Naive thymus-derived CD4-positive, alpha-beta T cell (primary cell): ENCODE results near the gene NFATC2. TPM values are rescaled to one million over a fixed set of nuclear protein-coding genes. Genes with fewer than 3 reads are reported as not detected.

Source experiments
- ATAC-seq: fragments of 150-1000 bp; cut with Tn5 transposase; 2 replicates; pipeline ENCODE4 v1.10.0; 2021; ENCODE audit warnings: mild to moderate bottlenecking, moderate library complexity
- CTCF ChIA-PET: fragments of 350-600 bp; sonication (Branson Sonifier 250); formaldehyde crosslinking; loops from one replicate; lab custom pipeline; 2021; ENCODE audit warnings: antibody characterized with exemption; lab: Charles Lee
- POLR2A ChIA-PET: fragments of 350-600 bp; sonication (Branson Sonifier 250); formaldehyde crosslinking; loops from one replicate; lab custom pipeline; 2021; ENCODE audit warnings: antibody characterized with exemption, inconsistent platforms; lab: Charles Lee
- DNase-seq, 9 donors: peaks; one replicate each; pipeline versions ENCODE4 v3.0.0 to v3.0.0-alpha.2; 2020 to 2022; ENCODE audit warnings: mixed read lengths in 1 of 9
- H3K27ac ChIP-seq: one replicate; pipeline ENCODE4 v1.7.0; 2013; ENCODE audit warnings: mild to moderate bottlenecking, low read depth, low read length, moderate library complexity
- H3K27me3 ChIP-seq, 2 donors: one replicate each; pipeline ENCODE4 v1.7.0; 2013; ENCODE audit warnings: low read length in 2 of 2, mild to moderate bottlenecking in 2 of 2, moderate library complexity in 2 of 2; ENCODE audit not compliant: control insufficient read depth in 2 of 2, insufficient read depth in 2 of 2
- H3K36me3 ChIP-seq, 3 experiments: 1 replicate in 2 of 3; 2 replicates in 1 of 3; pipeline ENCODE4 v1.7.0; 2013; ENCODE audit warnings: low read length in 3 of 3, mild to moderate bottlenecking in 3 of 3, moderate library complexity in 1 of 3; ENCODE audit not compliant: insufficient read depth in 3 of 3, control insufficient read depth in 2 of 3
- H3K4me1 ChIP-seq, 2 donors: one replicate each; pipeline ENCODE4 v1.7.0; 2013; ENCODE audit warnings: low read length in 2 of 2, mild to moderate bottlenecking in 2 of 2, moderate library complexity in 1 of 2; ENCODE audit not compliant: control insufficient read depth in 2 of 2, insufficient read depth in 2 of 2
- H3K4me3 ChIP-seq: 2 replicates; pipeline ENCODE4 v1.7.0; 2013; ENCODE audit warnings: mild to moderate bottlenecking, low read length
- H3K9me3 ChIP-seq, 3 experiments: 1 replicate in 2 of 3; 2 replicates in 1 of 3; pipeline ENCODE4 v1.7.0; 2013; ENCODE audit warnings: low read length in 3 of 3; ENCODE audit not compliant: control insufficient read depth in 2 of 3
- H3K27ac Mint-ChIP-seq, 9 donors: one replicate each; pipeline ENCODE4 v1.8.0; 2020 to 2022; ENCODE audit warnings: mixed read lengths in 9 of 9, mild to moderate bottlenecking in 8 of 9, moderate library complexity in 5 of 9, inconsistent platforms in 2 of 9
- H3K27me3 Mint-ChIP-seq, 5 donors: one replicate each; pipeline ENCODE4 v1.8.0; 2021 to 2022; ENCODE audit warnings: mixed read lengths in 5 of 5, mild to moderate bottlenecking in 1 of 5
- H3K36me3 Mint-ChIP-seq, 5 donors: one replicate each; pipeline ENCODE4 v1.8.0; 2020 to 2022; ENCODE audit warnings: mixed read lengths in 5 of 5, mild to moderate bottlenecking in 3 of 5, inconsistent platforms in 1 of 5
- H3K4me1 Mint-ChIP-seq, 7 donors: one replicate each; pipeline ENCODE4 v1.8.0; 2020 to 2022; ENCODE audit warnings: mixed read lengths in 7 of 7, mild to moderate bottlenecking in 3 of 7, inconsistent platforms in 1 of 7
- H3K4me3 Mint-ChIP-seq, 10 donors: one replicate each; pipeline ENCODE4 v1.8.0; 2020 to 2022; ENCODE audit warnings: mild to moderate bottlenecking in 10 of 10, mixed read lengths in 10 of 10, moderate library complexity in 6 of 10, inconsistent platforms in 2 of 10
- H3K9me3 Mint-ChIP-seq, 11 donors: one replicate each; pipeline ENCODE4 v1.8.0; 2020 to 2022; ENCODE audit warnings: mixed read lengths in 11 of 11, mild to moderate bottlenecking in 4 of 11, inconsistent platforms in 1 of 11, moderate library complexity in 1 of 11
- intact Hi-C, 2 donors: fragments of 100-400 bp; cut with micrococcal nuclease; formaldehyde crosslinking; loops; one replicate each; pipeline ENCODE4 v1.15.1; 2023
- polyA plus RNA-seq, 2 donors: library from polyadenylated mRNA; unstranded; fragments of 300-500 nt; fragmentation: Illumina TruSeq; gene quantifications; one replicate each; pipeline ENCODE4 v1.2.3, GENCODE V29; 2021
- total RNA-seq, 6 experiments: library from RNA in 5 of 6; stranded (reverse) in 5 of 6; gene quantifications; 1 replicate in 5 of 6; 2 replicates in 1 of 6; pipeline ENCODE4 v1.2.3 and lab custom pipeline; 2021 to 2026

NFATC2 gene
- total and polyA plus RNA-seq, 7 experiments from 2014 or later: 16.6 to 66.8 (median 42.6) TPM

DNA sequence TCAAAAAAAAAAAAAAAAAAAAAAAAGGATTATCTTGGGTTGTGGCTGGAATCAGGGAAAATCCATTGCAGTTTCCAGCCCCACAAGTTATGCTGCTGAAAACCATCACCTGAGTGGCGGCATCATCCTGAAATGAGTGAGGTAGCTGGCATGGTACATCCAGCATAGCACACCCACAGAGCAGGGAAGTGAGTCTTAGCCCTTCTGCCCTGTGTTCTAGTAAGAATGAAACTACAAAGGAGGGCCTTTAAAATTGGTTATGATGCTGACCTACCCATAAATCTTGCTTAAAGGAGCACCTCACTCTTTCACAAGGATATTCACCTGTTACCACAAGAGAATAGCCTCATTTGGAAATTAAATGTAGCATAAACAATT, 119.2 kb downstream of the NFATC2 start:
- H3K9me3 ChIP-seq: no peaks in the 10 kb centered on the region
- H3K4me1 ChIP-seq: peaks cover 0 to 75% of the 10 kb centered on the region in 2 donors
- H3K4me3 ChIP-seq: no peak overlapping the region
- intact Hi-C loops: loop anchor here in 1 of 2 donors (5.0 kb wide), 1 partner anchor 36 kb away; no protein-coding TSS in a partner anchor
- H3K27me3 ChIP-seq: no peaks in the 10 kb centered on the region
- ChIA-PET POLR2A (no interaction called here), CTCF (interaction anchor here (0.7 kb wide), 1 partner anchor 21 kb away, joined by 5 read pairs; no protein-coding TSS in a partner anchor)
- peaks cover 0 to 1% (median 0%) of the 10 kb centered on the region in 11 donors for H3K9me3 Mint-ChIP-seq
- no peak overlapping the region for H3K4me3 Mint-ChIP-seq
- peaks cover 10 to 65% (median 27%) of the 10 kb centered on the region in 7 donors for H3K4me1 Mint-ChIP-seq
- H3K36me3 Mint-ChIP-seq: peaks cover 0 to 41% (median 26%) of the 10 kb centered on the region in 5 donors
- no peaks in the 10 kb centered on the region for H3K27me3 Mint-ChIP-seq
- H3K36me3 ChIP-seq: peaks cover 0 to 64% (median 4%) of the 10 kb centered on the region in 3 experiments
- DNase-seq: no peak
- no peak for ATAC-seq
- H3K27ac ChIP-seq: no peak overlapping the region
- peak overlapping the region in 2 of 9 donors; percentile 28 to 43 for H3K27ac Mint-ChIP-seq

DNA sequence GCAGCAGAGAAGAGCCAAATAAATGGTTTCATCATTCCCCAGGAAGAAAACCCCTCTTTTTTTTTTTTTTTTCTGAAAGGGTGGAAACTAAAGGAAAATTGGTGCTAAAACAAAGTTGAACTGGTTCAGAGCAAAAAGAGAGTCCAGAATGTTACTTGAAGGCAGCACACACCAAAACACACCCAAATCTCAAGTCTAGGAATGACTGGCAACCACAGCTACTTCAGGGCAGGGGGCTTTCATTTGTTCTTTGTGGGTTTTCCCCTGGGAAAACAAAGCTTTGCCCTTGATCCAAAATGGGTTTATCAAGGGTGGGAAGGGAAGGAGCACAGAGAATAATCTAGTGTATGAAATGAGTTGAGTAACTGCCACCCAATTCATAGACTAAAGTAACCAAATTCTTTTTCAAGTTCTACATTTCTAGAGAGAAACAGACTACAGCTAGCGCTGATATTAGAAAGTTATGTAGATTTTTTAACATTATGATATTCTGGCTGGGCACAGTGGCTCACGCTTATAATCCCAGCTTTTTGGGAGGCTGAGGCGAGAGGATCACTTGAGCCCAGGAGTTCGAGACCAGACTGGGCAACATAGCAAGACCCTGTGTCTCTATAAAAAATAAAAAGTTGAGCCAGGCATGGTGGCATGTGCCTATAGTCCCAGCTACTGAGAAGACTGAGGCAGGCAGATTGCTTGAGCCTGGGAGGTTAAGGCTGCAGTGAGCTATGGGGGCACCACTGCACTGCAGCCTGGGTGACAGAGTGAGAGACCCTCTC, 119.8 kb downstream of the NFATC2 start:
- Histone ChIP-seq H3K27ac (no peak overlapping the region), H3K27me3 (no peaks in the 10 kb centered on the region), H3K4me1 (peaks cover 0 to 75% of the 10 kb centered on the region in 2 donors), H3K36me3 (peaks cover 0 to 64% (median 4%) of the 10 kb centered on the region in 3 experiments), H3K9me3 (no peaks in the 10 kb centered on the region), H3K4me3 (no peak overlapping the region)
- H3K36me3 Mint-ChIP-seq: peaks cover 0 to 41% (median 20%) of the 10 kb centered on the region in 5 donors
- CTCF ChIA-PET: no interaction called here
- POLR2A ChIA-PET: no interaction called here
- no peak for ATAC-seq
- H3K4me1 Mint-ChIP-seq: peaks cover 10 to 65% (median 23%) of the 10 kb centered on the region in 7 donors
- H3K4me3 Mint-ChIP-seq: no peak overlapping the region
- H3K9me3 Mint-ChIP-seq: peaks cover 0 to 1% (median 0%) of the 10 kb centered on the region in 11 donors
- DNase-seq: no peak
- intact Hi-C loops: loop anchor here in 1 of 2 donors (5.0 kb wide), 1 partner anchor 35 kb away; no protein-coding TSS in a partner anchor
- peak overlapping the region in 4 of 9 donors; percentile 9 to 38 (median 32) for H3K27ac Mint-ChIP-seq
- H3K27me3 Mint-ChIP-seq: no peaks in the 10 kb centered on the region

DNA sequence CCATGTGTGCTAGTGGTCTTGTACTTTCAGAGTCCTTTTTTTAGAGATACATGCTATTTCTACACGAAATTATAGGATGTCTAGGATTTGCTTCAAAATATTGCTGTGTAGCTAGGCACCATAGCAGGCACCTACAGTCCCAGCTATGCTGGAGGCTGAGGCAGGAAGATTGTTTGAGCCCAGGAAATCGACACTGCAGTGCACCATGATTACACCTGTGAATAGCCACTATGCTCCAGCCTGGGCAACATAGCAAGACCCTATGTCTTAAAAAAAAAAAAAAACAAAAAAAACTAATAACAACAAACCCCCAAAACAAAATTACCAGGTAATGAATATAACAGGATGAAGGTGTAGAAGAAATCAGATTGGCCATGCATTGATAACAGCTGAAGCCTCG, 121.7 kb downstream of the NFATC2 start:
- no peaks in the 10 kb centered on the region for H3K27me3 ChIP-seq
- peak overlapping the region in 2 of 9 donors; percentile 38 to 56 for H3K27ac Mint-ChIP-seq
- H3K27ac ChIP-seq: no peak overlapping the region
- POLR2A ChIA-PET: no interaction called here
- no peaks in the 10 kb centered on the region for H3K9me3 ChIP-seq
- CTCF ChIA-PET: no interaction called here
- peaks cover 0 to 75% of the 10 kb centered on the region in 2 donors for H3K4me1 ChIP-seq
- H3K27me3 Mint-ChIP-seq: no peaks in the 10 kb centered on the region
- H3K36me3 ChIP-seq: peaks cover 0 to 61% (median 4%) of the 10 kb centered on the region in 3 experiments
- peaks cover 10 to 66% (median 27%) of the 10 kb centered on the region in 7 donors for H3K4me1 Mint-ChIP-seq
- peaks cover 4 to 42% (median 24%) of the 10 kb centered on the region in 5 donors for H3K36me3 Mint-ChIP-seq
- no peak for DNase-seq
- H3K4me3 ChIP-seq: no peak overlapping the region
- intact Hi-C loops: loop anchor here in 1 of 2 donors (5.0 kb wide), 1 partner anchor 34 kb away; no protein-coding TSS in a partner anchor
- H3K9me3 Mint-ChIP-seq: no peaks in the 10 kb centered on the region
- no peak for ATAC-seq
- H3K4me3 Mint-ChIP-seq: no peak overlapping the region

DNA sequence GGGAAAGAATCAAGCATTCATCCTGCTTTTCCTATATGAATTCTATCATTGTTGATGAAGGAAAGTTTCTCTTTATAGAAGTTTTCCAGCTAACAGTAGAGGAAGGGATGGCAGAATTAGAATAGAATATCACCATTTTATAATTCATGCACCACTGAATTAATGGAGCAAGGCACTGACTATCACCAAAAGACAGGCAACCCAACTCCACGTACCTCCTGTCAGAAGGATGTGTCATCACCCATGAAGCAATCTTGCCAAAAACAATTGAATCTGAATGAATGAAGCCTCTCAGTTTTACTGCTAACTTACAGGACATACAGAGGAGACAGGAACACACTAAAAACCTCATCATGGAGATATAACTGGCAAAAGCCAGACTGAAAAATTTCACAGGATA, 122.4 kb downstream of the NFATC2 start:
- Mint-ChIP-seq H3K27me3 (no peaks in the 10 kb centered on the region), H3K36me3 (peaks cover 4 to 46% (median 27%) of the 10 kb centered on the region in 5 donors), H3K9me3 (no peaks in the 10 kb centered on the region), H3K27ac (peak overlapping the region in 2 of 9 donors; percentile 55 to 56), H3K4me1 (peaks cover 14 to 72% (median 33%) of the 10 kb centered on the region in 7 donors), H3K4me3 (no peak overlapping the region)
- H3K4me1 ChIP-seq: peaks cover 0 to 75% of the 10 kb centered on the region in 2 donors
- DNase-seq (no peak), ATAC-seq (no peak)
- ChIA-PET CTCF (no interaction called here), POLR2A (no interaction called here)
- peaks cover 0 to 61% (median 4%) of the 10 kb centered on the region in 3 experiments for H3K36me3 ChIP-seq
- intact Hi-C loops: loop anchor here in 1 of 2 donors (5.0 kb wide), 1 partner anchor 33 kb away; no protein-coding TSS in a partner anchor
- H3K27me3 ChIP-seq: no peaks in the 10 kb centered on the region
- H3K27ac ChIP-seq: no peak overlapping the region
- no peaks in the 10 kb centered on the region for H3K9me3 ChIP-seq
- no peak overlapping the region for H3K4me3 ChIP-seq

DNA sequence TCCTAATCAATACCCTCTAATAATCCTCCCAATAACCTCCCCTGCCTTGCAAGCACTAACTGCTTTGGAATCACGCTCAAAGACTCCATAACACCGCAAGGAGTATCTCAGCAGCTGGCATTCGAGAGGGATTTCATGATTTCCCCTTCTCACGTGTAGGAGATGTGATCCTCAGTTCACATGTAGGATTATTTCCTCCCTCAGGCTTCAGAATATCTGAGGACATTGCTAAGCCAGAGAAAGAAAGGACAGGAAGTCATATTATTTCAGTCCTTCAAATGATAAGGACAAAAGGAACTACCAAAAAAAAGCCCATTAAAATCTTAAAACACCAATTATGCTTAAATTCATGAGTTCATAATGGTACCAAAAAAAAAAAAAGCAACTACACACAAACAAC, 122.9 kb downstream of the NFATC2 start:
- intact Hi-C loops: loop anchor here in 1 of 2 donors (5.0 kb wide), 1 partner anchor 32 kb away; no protein-coding TSS in a partner anchor
- H3K27me3 Mint-ChIP-seq: no peaks in the 10 kb centered on the region
- H3K4me3 ChIP-seq: no peak overlapping the region
- H3K9me3 ChIP-seq: no peaks in the 10 kb centered on the region
- peaks cover 4 to 43% (median 24%) of the 10 kb centered on the region in 5 donors for H3K36me3 Mint-ChIP-seq
- ChIA-PET CTCF (no interaction called here), POLR2A (interaction anchor here (0.6 kb wide), 1 partner anchor 10 kb away, joined by 3 read pairs; no protein-coding TSS in a partner anchor)
- peaks cover 0 to 75% of the 10 kb centered on the region in 2 donors for H3K4me1 ChIP-seq
- H3K36me3 ChIP-seq: peaks cover 0 to 61% (median 4%) of the 10 kb centered on the region in 3 experiments
- DNase-seq (no peak), ATAC-seq (no peak)
- H3K4me3 Mint-ChIP-seq: no peak overlapping the region
- H3K27ac ChIP-seq: no peak overlapping the region
- peaks cover 11 to 68% (median 31%) of the 10 kb centered on the region in 7 donors for H3K4me1 Mint-ChIP-seq
- H3K27ac Mint-ChIP-seq: peak overlapping the region in 4 of 9 donors; percentile 29 to 77 (median 52)
- no peaks in the 10 kb centered on the region for H3K9me3 Mint-ChIP-seq
- H3K27me3 ChIP-seq: no peaks in the 10 kb centered on the region

DNA sequence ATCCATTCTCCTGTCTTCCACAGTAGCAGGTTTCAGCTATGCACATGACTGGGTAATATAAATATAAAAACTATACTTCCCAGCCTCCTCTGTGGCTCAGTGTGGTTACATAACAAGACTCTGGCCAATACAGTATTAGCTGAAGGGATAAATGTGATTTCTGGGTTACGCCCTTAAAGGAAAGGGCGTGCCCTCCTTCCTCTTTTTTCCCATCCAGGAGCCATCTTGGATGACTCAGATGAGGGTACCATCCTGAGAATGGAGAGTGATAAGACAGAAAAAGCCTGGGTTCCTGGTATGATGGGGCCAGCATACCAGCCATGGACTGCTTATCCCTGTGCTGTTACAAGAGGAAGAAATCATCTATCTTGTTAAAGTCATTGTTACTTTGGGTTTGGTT, 123.3 kb downstream of the NFATC2 start:
- peaks cover 4 to 40% (median 24%) of the 10 kb centered on the region in 5 donors for H3K36me3 Mint-ChIP-seq
- no peaks in the 10 kb centered on the region for H3K27me3 ChIP-seq
- H3K36me3 ChIP-seq: peaks cover 0 to 57% (median 4%) of the 10 kb centered on the region in 3 experiments
- ChIA-PET POLR2A (interaction anchor here (0.6 kb wide), 1 partner anchor 11 kb away, joined by 3 read pairs; no protein-coding TSS in a partner anchor), CTCF (no interaction called here)
- no peak overlapping the region for H3K4me3 ChIP-seq
- no peaks in the 10 kb centered on the region for H3K27me3 Mint-ChIP-seq
- no peaks in the 10 kb centered on the region for H3K9me3 Mint-ChIP-seq
- H3K27ac Mint-ChIP-seq: peak overlapping the region in 3 of 9 donors; percentile 29 to 77 (median 56)
- H3K4me1 ChIP-seq: peaks cover 0 to 75% of the 10 kb centered on the region in 2 donors
- peaks cover 10 to 70% (median 30%) of the 10 kb centered on the region in 7 donors for H3K4me1 Mint-ChIP-seq
- no peak overlapping the region for H3K27ac ChIP-seq
- no peak overlapping the region for H3K4me3 Mint-ChIP-seq
- intact Hi-C loops: no loop called here
- H3K9me3 ChIP-seq: no peaks in the 10 kb centered on the region
- no peak for ATAC-seq
- no peak for DNase-seq
